Renal cortex interstitium (tissue), 11 donors: ENCODE results near the gene POFUT2. TPM values are rescaled to one million over a fixed set of nuclear protein-coding genes. Genes with fewer than 3 reads are reported as not detected.

ENCODE experiments used
- DNase-seq, 11 donors: peaks; one replicate each; pipeline ENCODE4 v3.0.0-alpha.2; 2013; ENCODE audit warnings: low read depth in 9 of 11, low spot score in 4 of 11; ENCODE audit errors: extremely low read depth in 1 of 11
- polyA plus RNA-seq, 3 donors: library from polyadenylated mRNA; unstranded; fragments of 120-200 nt; gene quantifications; one replicate each; pipeline ENCODE4 v1.2.1, GENCODE V29; 2013; ENCODE audit not compliant: insufficient read length in 3 of 3

The POFUT2 gene
- polyA plus RNA-seq, 3 donors = 31.0 to 45.0 (median 37.1) TPM

DNA sequence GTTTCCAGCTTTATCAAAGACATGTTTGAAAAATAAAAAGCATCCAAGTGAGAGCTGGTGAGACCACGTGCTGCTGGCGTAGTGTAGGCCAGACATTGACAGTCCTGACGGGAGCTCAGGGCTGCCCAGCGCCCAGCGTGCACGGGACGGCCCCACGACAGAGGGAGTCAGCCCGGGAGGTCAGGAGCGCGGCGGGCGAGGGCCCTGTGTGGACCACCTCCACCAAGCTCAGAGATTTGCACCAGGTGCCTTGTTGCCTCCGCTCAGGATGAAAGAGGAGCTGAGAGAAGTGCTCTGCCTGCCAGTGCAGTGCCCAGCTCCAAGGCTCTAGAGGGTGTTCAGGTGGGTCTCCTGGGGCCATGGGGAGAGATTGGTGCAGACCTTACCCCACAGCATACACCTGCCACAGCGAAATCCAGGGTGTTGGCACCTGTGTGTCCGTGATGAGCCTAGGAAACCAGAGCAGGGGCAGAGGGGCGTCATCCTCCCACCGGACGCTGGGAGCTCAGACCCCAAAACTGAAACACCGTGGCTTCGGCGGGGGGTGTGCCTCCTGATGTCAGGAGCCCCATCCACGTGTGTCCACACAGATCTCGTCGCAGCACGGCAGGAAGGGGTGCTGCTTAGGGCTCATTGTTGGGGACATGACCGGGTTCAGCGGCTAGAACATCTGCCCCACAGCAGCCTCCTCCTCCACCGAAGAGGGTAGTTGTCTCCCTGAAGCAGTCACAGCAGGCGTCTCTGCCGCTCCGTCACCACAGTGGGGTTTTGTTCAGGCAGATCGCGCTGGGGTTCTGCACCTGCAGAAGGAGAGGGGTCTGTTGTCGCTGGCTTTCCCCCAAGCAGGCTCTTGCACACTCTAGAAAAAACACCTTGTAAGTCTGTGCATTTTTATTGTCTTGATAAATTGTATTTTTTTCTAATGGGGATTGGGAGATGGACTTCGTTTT lies 64.2 kb downstream of the POFUT2 start:
- no peak for DNase-seq

DNA sequence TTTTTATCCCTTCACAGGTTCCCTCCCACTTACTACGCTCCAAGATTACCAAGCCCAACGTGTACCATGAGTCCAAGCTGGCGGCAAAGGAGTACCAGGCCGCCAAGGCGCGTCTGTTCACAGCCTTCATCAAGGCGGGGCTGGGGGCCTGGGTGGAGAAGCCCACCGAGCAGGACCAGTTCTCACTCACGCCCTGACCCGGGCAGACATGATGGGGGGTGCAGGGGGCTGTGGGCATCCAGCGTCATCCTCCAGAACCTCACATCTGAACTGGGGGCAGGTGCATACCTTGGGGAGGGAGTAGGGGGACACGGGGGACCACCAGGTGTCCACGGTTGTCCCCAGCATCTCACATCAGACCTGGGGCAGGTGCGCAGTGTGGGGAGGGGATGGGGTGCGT lies 65.7 kb downstream of the POFUT2 start:
- DNase-seq = no peak

DNA sequence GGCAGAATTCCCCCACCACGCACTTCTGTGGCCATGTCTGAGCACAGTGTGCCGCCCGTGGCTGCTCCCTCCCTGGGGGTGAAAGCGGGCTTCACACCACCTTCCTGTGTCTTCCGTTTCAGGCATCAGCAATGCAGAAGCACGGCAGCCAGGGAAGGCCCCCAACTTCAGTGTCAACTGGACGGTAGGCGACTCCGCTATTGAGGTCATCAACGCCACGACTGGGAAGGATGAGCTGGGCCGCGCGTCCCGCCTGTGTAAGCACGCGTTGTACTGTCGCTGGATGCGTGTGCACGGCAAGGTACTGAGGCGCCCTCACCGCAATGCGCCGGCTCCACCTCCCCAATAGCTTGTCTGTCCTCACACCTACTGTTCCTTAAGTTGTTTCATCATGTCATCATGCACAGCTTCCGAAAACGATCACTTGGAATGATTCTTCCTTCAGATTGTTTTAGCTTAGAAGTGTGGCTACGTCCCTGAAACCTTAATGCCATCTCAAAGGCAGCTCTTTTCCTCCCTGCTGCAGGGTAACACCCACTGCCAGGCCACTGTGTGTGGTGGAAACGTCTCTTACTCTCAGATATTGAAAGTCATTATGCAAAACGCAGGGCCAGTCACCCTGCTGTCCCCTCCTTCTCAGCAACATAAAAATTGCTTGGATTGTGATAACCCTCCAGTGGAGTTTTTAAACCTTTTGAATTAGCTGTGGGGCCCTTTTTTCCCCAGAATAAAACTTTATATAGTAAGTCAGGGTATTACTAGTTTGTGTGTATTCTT lies 66.8 kb downstream of the POFUT2 start:
- DNase-seq = no peak

DNA sequence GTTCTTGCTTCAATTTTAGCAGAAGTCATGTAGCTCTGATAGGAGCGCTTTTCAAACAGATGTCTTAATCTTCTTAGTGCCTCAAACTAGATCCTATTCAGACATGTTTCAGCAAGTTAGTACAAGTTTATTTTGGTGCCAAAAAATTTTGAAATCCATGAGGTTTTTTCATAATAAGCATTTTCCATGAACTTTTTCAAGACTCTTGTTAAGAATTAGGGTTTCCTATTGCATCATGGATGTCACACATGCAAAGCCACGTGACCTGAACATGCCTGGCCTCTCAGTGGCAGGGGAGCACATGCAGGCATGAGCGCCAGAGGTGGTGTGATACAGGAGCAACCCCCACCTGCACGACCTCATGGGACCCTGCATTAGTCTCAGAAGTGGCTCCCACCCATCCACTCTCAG lies 67.6 kb downstream of the POFUT2 start:
- no peak for DNase-seq

DNA sequence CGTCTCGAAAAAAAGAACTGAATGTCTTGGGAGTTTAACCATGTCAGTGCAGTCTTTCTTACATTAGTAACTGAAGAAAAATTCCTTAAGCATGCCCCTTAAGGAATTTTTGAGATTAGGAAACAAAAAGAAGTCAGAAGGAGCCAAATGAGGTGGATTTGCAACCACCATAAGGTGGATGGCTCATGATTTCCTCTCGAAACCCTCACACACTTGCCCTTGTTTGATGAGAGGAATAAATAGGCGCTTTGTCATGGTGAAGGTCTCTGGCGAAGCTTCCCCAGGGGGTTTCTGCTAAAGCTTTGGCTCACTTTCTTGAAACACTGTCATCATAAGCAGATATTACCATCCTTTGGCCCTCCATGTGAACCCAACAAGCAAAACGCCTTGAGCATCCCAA lies 68.2 kb downstream of the POFUT2 start:
- DNase-seq = no peak

DNA sequence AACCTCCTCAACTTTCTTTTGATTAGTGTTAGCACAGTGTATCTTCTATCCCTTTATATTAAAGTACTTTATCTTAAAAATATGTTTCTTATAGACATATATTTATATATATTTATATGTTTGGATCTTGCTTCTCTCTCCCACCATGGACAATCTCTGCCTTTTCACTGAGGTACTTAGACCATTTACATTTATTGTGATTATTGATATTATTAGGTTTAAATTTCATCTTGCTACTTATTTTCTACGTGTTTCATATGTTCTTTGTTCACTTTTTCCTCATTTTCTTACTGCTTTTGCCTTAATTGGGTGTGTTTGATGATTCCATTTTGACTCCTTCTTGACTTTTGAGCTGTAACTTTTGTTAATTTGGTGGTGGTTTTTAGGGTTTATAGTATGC lies 70.7 kb downstream of the POFUT2 start:
- DNase-seq = no peak

DNA sequence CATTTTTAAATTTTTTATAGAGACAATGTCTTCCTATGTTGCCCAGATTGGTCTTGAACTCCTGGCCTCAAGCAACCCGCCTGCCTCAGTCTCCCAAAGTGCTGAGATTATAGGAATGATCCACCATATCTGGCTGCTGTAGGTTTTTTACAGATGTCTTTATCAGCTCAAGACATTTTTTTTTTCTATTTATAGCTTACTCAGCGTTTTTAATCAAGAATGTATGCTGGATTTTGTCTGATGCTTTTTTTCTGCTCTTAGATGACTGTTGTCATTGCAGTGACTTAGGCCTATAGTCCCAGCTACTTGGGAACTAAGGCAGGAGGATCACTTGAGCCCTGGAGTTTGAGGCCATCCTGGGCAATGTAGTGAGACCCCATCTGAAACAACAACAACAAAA lies 72.5 kb downstream of the POFUT2 start:
- DNase-seq = no peak

Other genes with a start within 250 kb of the POFUT2 start
- 10 to 100 TPM; 15.2 to 22.2 (median 17.6) TPM for gene ADARB1, start 213.3 kb downstream of the POFUT2 start, polyA plus RNA-seq
- gene COL18A1, start 117.3 kb upstream of the POFUT2 start, polyA plus RNA-seq = 100 to 1,000 TPM; 101 to 232 (median 169) TPM